Right lobe of liver (tissue), 6 donors: ENCODE data around the gene MED19. TPM values are rescaled to one million over a fixed set of nuclear protein-coding genes. Genes with fewer than 3 reads are reported as not detected.
A peak's percentile ranks its signal among the peaks of the same experiment; 100 is the strongest.

ENCODE experiments used
- ATAC-seq, 4 donors: fragments of 200-7000 bp; cut with Tn5 transposase; one replicate each; pipeline ENCODE4 v1.9.1; 2020; ENCODE audit warnings: mild to moderate bottlenecking in 4 of 4, moderate library complexity in 4 of 4
- DNase-seq, 3 donors: peaks; one replicate each; pipeline ENCODE4 v3.0.0-alpha.2; 2020
- H3K27ac ChIP-seq, 3 donors: fragments of 200-600 bp; one replicate each; pipeline ENCODE4 v1.8.0; 2022
- H3K27me3 ChIP-seq, 2 donors: fragments of 200-600 bp; one replicate each; pipeline ENCODE4 v1.8.0; 2022
- H3K36me3 ChIP-seq, 4 donors: fragments of 200-600 bp; sonication (generic) in 1 of 4; one replicate each; pipeline versions ENCODE4 v1.5.1 to v1.8.0; 2017 to 2022; ENCODE audit warnings: control low read depth in 1 of 4
- H3K4me1 ChIP-seq, 4 donors: fragments of 200-600 bp; sonication (generic) in 1 of 4; one replicate each; pipeline versions ENCODE4 v1.5.1 to v1.8.0; 2017 to 2022; ENCODE audit warnings: control low read depth in 1 of 4
- H3K4me3 ChIP-seq, 3 donors: fragments of 200-600 bp; one replicate each; pipeline ENCODE4 v1.8.0; 2022
- H3K9me3 ChIP-seq, 4 donors: fragments of 200-600 bp; sonication (generic) in 1 of 4; one replicate each; pipeline versions ENCODE4 v1.5.1 to v1.8.0; 2017 to 2022; ENCODE audit warnings: control low read depth in 1 of 4
- POLR2A ChIP-seq: fragments of 450-650 bp; IDR thresholded peaks from one replicate; pipeline ENCODE4 v1.6.1; 2017; ENCODE audit warnings: antibody characterized with exemption, mild to moderate bottlenecking
- WGBS: methylation state at CpG from one replicate; pipeline ENCODE4 v1.1.6; 2018; ENCODE audit warnings: low coverage, low lambda C conversion rate; ENCODE audit not compliant: insufficient coverage; ENCODE audit errors: missing lambda C conversion rate; 5-methylcytosine and 5-hydroxymethylcytosine counted together
- intact Hi-C, 2 donors: fragments of 100-400 bp; cut with DNase I; formaldehyde crosslinking; loops; one replicate each; pipeline versions ENCODE4 v1.11.2 to v1.14.1; 2022
- total RNA-seq, 6 experiments: library from RNA; depleted of rRNA in 2 of 6; stranded (reverse); fragments of >200 nt in 2 of 6; fragmentation: NEBNext Ultra II Directional in 3 of 6; extraction: Animal tissue kit (Norgen Biotek cat#: 25700) in 3 of 6; gene quantifications; one replicate each; pipeline versions ENCODE4 v1.1.0 to v1.2.4, GENCODE V29; 2016 to 2023
- TF ChIP-seq, protein P1 (sequence below), 4 donors: fragments of 200-600 bp in 3 of 4; fragments of 450-650 bp in 1 of 4; IDR thresholded peaks; one replicate each; pipeline versions ENCODE4 v1.5.1 to v1.8.0; 2016 to 2022; ENCODE audit warnings: antibody characterized with exemption in 4 of 4, mild to moderate bottlenecking in 2 of 4
- donor health status: DM: no; HTN: yes; CAD: no.
- donor health status: DM: no; HTN: no; CAD: no.
- donor health status: DM: no; HTN: no; CAD: no.
- donor health status: DM: no; HTN: yes; CAD: no.
- donor health status: DM: no; HTN: yes; CAD: no.

The MED19 gene
- total RNA-seq, 6 experiments from 2014 or later = 5.7 to 8.7 (median 6.3) TPM

DNA sequence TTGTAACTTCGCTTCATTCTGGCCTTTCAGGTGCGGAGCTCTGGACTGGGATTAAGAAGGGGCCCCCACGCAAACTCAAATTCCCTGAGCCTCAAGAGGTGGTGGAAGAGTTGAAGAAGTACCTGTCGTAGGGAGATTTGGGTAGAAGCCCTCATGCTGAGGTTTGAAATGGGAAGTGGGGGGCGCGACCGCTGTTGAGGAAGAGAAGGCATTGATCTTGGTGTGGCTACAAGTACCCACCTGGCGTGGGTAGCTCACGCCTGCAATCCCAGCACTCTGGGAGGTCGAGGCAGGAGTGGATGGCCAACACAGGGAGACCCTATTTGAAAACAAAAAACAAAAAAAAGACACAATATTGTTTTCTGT, 30.1 kb upstream of the MED19 start:
- ATAC-seq = no peak
- Histone ChIP-seq H3K36me3 (peaks cover 0 to 42% (median 9%) of the 10 kb centered on the region in 4 donors), H3K27me3 (no peaks in the 10 kb centered on the region), H3K27ac (peak overlapping the region; percentile 78 to 87 (median 82)), H3K4me1 (peaks cover 0 to 13% (median 5%) of the 10 kb centered on the region in 4 donors), H3K4me3 (peak overlapping the region; percentile 66 to 91 (median 76)), H3K9me3 (no peaks in the 10 kb centered on the region)
- no peak for DNase-seq
- intact Hi-C loops = no loop called here
- TF ChIP-seq POLR2A = no peak
- TF ChIP-seq, protein P1, sequence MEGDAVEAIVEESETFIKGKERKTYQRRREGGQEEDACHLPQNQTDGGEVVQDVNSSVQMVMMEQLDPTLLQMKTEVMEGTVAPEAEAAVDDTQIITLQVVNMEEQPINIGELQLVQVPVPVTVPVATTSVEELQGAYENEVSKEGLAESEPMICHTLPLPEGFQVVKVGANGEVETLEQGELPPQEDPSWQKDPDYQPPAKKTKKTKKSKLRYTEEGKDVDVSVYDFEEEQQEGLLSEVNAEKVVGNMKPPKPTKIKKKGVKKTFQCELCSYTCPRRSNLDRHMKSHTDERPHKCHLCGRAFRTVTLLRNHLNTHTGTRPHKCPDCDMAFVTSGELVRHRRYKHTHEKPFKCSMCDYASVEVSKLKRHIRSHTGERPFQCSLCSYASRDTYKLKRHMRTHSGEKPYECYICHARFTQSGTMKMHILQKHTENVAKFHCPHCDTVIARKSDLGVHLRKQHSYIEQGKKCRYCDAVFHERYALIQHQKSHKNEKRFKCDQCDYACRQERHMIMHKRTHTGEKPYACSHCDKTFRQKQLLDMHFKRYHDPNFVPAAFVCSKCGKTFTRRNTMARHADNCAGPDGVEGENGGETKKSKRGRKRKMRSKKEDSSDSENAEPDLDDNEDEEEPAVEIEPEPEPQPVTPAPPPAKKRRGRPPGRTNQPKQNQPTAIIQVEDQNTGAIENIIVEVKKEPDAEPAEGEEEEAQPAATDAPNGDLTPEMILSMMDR (IDR thresholded peaks at IDR 0.05) = no peak
- WGBS = 3% methylated on average over 10 of the region's 10 CpGs

DNA sequence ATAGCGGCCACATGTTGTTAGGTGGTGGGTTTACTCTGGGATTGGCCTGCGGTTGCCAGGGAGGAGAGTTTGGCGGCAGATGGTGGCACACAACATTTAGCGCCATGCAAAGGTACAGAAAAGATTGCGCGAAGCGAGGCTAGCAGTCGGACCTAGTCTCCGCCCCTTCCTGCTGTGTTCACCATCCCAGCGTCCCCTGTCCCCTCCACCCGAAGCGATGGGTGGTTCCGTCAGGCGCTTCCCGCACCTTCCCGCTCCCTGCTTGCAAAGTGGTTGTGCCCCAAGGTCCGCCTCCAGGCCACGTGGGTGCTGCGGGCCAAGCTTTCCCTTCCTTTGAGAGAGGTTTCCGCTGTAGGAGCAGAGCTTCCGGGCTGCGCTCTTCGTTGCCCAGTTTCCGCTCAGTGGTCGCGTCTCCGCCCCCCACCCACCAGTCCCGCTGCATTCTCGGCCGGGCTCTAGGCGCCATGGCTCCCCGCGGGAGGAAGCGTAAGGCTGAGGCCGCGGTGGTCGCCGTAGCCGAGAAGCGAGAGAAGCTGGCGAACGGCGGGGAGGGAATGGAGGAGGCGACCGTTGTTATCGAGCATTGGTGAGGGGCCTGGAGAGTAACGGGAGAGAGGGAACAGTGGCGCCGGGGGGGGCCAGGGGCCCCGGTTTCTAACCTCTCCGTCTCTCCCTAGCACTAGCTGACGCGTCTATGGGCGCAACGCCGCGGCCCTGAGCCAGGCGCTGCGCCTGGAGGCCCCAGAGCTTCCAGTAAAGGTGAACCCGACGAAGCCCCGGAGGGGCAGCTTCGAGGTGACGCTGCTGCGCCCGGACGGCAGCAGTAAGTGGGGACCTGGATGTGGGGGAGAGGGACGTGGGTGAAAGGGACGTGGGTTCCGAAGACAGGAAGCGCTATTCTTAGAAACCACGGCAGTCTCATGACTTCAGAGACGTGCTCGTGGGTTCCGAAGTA, 29.4 kb upstream of the MED19 start, which contains the start of gene SELENOH:
TSS of gene SELENOH (plus strand) at position 360 of the 955 bp plus-strand sequence. CDS start at position 465, 105 bp downstream.
- H3K27ac ChIP-seq = peak within 1 kb of the TSS; percentile 78 to 87 (median 82)
- no peaks in the 10 kb centered on the region for H3K9me3 ChIP-seq
- ATAC-seq (peak; percentile 99 to 100 (median 99)), DNase-seq (peak; percentile 96 to 98 (median 98))
- intact Hi-C loops = no loop called here
- peaks cover 0 to 13% (median 5%) of the 10 kb centered on the region in 4 donors for H3K4me1 ChIP-seq
- H3K36me3 ChIP-seq = peaks cover 0 to 42% (median 9%) of the 10 kb centered on the region in 4 donors
- TF ChIP-seq, protein P1 (IDR thresholded peaks at IDR 0.05) = no peak
- TF ChIP-seq POLR2A = peak; percentile 94
- H3K4me3 ChIP-seq = peak within 1 kb of the TSS; percentile 66 to 91 (median 76)
- H3K27me3 ChIP-seq = no peaks in the 10 kb centered on the region
- WGBS = under 1% methylated on average over 38 of the region's 75 CpGs

DNA sequence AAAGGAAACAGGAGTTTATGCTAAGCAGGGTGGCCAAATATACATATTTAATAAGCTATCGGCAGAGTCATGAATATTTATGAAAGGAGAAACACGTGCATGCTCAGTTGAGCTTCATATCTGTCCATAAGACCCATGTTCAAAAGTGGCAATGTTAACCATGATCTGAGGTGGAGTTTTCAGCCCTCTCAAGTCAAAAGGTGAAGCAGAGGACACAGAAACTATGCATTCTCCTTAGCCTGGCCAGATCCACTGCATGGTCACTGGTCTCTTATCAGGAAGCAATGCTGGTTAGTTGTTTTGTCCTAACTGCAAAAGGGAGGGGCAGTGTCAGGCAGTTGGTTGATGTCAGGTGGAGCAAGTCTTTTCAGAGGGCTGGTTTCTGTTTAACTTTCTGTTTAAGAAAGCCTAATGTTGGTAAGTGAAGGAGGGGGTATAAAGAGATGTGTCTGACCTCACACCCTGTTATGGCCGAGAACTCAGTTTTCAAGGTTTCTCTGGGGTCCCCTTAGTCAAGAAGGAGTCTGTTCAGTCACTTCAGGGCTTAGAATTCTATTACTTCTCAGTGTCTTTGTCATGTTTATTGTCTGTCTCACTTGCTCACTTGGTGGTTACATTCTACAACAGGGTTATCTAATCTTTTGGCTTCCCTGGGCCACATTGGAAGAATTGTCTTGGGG, 23.7 kb upstream of the MED19 start:
- ATAC-seq (no peak), DNase-seq (no peak)
- Histone ChIP-seq H3K36me3 (peaks cover 0 to 20% (median 6%) of the 10 kb centered on the region in 4 donors), H3K27ac (no peak overlapping the region), H3K4me3 (no peak overlapping the region), H3K4me1 (peaks cover 0 to 5% (median 0%) of the 10 kb centered on the region in 4 donors), H3K27me3 (no peaks in the 10 kb centered on the region), H3K9me3 (no peaks in the 10 kb centered on the region)
- TF ChIP-seq, protein P1 (IDR thresholded peaks at IDR 0.05) = no peak
- no peak for TF ChIP-seq POLR2A
- WGBS = 82% methylated on average over 3 of the region's 3 CpGs
- intact Hi-C loops = no loop called here

DNA sequence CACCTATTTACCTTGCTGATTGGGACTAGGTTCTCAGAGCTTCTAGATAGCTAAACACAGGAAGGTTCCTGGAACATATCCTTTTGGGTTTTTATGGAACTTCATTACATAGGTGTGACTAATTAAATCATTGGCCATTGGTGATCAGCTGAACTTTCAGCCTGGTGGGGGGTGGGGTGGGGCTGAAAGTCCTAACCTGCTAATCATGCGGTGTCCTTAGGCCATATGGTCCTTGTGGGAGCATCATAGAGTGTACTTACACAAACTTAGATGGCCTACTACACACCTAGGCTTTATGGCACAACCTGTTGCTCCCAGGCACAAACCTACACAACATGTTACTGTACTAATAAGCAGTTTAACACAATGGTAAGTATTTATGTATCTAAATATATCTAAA, 20.6 kb upstream of the MED19 start:
- H3K4me3 ChIP-seq = no peak overlapping the region
- peaks cover 0 to 5% (median under 1%) of the 10 kb centered on the region in 4 donors for H3K36me3 ChIP-seq
- ATAC-seq = no peak
- WGBS = 100% methylated on average over 1 of the region's 1 CpG
- H3K27ac ChIP-seq = no peak overlapping the region
- intact Hi-C loops = no loop called here
- H3K27me3 ChIP-seq = no peaks in the 10 kb centered on the region
- H3K4me1 ChIP-seq = no peaks in the 10 kb centered on the region
- DNase-seq = no peak
- no peak for TF ChIP-seq POLR2A
- TF ChIP-seq, protein P1 (IDR thresholded peaks at IDR 0.05) = no peak
- no peaks in the 10 kb centered on the region for H3K9me3 ChIP-seq
